Panc1 (cell line): ENCODE measurements around the gene TBX3.

Source experiments
- POLR2AphosphoS5 ChIP-seq: IDR thresholded peaks from 2 replicates; pipeline ENCODE4 v1.6.1; 2012; ENCODE audit warnings: mild to moderate bottlenecking, low read depth, low read length, moderate library complexity
- SIN3A ChIP-seq: IDR thresholded peaks from 2 replicates; pipeline ENCODE4 v1.6.1; 2012; ENCODE audit warnings: low read depth, mild to moderate bottlenecking, low read length, moderate library complexity, borderline replicate concordance; ENCODE audit not compliant: insufficient read depth
- TCF7L2 ChIP-seq: IDR thresholded peaks from 2 replicates; pipeline ENCODE4 v1.6.1; 2011; ENCODE audit warnings: mild to moderate bottlenecking, low read depth, low read length, inconsistent platforms
- TF ChIP-seq, protein P1 (sequence below): fragments of 450-650 bp; IDR thresholded peaks from 2 replicates; pipeline ENCODE4 v1.5.1; 2017; ENCODE audit warnings: mild to moderate bottlenecking
- TF ChIP-seq, protein P2 (sequence below), 2 experiments: IDR thresholded peaks; 2 replicates each; pipeline ENCODE4 v1.6.1; 2011 to 2012; ENCODE audit warnings: low read depth in 2 of 2, control low read depth in 1 of 2, low read length in 1 of 2, mild to moderate bottlenecking in 1 of 2, moderate library complexity in 1 of 2; ENCODE audit not compliant: insufficient read depth in 1 of 2

DNA sequence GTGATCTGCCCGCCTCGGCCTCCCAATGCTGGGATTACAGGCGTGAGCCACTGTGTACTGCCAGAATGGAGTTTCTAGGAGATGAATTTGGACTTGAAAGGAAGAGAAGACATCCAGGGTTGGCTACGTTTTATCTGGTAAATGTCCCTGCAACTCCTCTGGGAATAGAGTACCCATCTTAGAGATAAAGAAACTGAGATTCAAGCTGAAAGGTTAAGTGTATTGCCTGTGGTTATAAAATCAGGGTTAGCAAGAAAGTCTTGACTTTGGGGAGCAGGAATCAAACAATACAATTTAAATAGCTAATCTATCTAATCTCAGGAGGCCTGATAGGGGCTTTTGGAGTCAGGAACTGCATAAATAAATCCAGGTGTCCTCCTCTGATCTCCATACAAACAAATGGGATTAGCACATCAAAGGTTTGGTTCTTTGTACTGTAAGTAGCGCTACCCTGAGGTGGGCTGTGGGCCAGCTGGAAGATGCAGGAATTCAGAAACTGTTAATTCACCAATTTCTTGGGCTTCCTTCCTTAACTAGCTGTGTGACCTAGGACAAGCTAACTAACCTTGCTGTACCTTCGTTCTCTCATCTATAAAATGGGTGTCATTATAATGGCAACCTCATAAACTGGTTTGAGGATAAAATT is 45.1 kb downstream of the TBX3 start:
- TF ChIP-seq, protein P1, sequence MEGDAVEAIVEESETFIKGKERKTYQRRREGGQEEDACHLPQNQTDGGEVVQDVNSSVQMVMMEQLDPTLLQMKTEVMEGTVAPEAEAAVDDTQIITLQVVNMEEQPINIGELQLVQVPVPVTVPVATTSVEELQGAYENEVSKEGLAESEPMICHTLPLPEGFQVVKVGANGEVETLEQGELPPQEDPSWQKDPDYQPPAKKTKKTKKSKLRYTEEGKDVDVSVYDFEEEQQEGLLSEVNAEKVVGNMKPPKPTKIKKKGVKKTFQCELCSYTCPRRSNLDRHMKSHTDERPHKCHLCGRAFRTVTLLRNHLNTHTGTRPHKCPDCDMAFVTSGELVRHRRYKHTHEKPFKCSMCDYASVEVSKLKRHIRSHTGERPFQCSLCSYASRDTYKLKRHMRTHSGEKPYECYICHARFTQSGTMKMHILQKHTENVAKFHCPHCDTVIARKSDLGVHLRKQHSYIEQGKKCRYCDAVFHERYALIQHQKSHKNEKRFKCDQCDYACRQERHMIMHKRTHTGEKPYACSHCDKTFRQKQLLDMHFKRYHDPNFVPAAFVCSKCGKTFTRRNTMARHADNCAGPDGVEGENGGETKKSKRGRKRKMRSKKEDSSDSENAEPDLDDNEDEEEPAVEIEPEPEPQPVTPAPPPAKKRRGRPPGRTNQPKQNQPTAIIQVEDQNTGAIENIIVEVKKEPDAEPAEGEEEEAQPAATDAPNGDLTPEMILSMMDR = no peak
- TF ChIP-seq POLR2AphosphoS5 (no peak), SIN3A (no peak), TCF7L2 (no peak)
- TF ChIP-seq, protein P2, sequence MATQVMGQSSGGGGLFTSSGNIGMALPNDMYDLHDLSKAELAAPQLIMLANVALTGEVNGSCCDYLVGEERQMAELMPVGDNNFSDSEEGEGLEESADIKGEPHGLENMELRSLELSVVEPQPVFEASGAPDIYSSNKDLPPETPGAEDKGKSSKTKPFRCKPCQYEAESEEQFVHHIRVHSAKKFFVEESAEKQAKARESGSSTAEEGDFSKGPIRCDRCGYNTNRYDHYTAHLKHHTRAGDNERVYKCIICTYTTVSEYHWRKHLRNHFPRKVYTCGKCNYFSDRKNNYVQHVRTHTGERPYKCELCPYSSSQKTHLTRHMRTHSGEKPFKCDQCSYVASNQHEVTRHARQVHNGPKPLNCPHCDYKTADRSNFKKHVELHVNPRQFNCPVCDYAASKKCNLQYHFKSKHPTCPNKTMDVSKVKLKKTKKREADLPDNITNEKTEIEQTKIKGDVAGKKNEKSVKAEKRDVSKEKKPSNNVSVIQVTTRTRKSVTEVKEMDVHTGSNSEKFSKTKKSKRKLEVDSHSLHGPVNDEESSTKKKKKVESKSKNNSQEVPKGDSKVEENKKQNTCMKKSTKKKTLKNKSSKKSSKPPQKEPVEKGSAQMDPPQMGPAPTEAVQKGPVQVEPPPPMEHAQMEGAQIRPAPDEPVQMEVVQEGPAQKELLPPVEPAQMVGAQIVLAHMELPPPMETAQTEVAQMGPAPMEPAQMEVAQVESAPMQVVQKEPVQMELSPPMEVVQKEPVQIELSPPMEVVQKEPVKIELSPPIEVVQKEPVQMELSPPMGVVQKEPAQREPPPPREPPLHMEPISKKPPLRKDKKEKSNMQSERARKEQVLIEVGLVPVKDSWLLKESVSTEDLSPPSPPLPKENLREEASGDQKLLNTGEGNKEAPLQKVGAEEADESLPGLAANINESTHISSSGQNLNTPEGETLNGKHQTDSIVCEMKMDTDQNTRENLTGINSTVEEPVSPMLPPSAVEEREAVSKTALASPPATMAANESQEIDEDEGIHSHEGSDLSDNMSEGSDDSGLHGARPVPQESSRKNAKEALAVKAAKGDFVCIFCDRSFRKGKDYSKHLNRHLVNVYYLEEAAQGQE (IDR thresholded peaks at IDR 0.05; ENCODE audit: insufficient read depth in 1 of 2, low read depth in 2 of 2, low read length in 1 of 2) = no peak
